Endothelial cell (in vitro differentiated cells): ENCODE data around the gene FBLN5. TPM values are rescaled to one million over a fixed set of nuclear protein-coding genes. Genes with fewer than 3 reads are reported as not detected.

Experiments used
- DNase-seq: peaks from one replicate; pipeline ENCODE4 v3.0.0; 2021; ENCODE audit warnings: low spot score
- H3K27ac Mint-ChIP-seq: one replicate; pipeline ENCODE4 v1.8.0; 2021; ENCODE audit warnings: mixed read lengths, inconsistent platforms; ENCODE audit not compliant: unreplicated experiment
- H3K27me3 Mint-ChIP-seq: one replicate; pipeline ENCODE4 v1.8.0; 2021; ENCODE audit warnings: mild to moderate bottlenecking, moderate library complexity, mixed read lengths, inconsistent platforms; ENCODE audit not compliant: unreplicated experiment
- H3K36me3 Mint-ChIP-seq: one replicate; pipeline ENCODE4 v1.8.0; 2021; ENCODE audit warnings: mild to moderate bottlenecking, low read depth, mixed read lengths, inconsistent platforms; ENCODE audit not compliant: unreplicated experiment
- H3K4me1 Mint-ChIP-seq: one replicate; pipeline ENCODE4 v1.8.0; 2021; ENCODE audit warnings: mild to moderate bottlenecking, mixed read lengths, inconsistent platforms; ENCODE audit not compliant: unreplicated experiment
- H3K4me3 Mint-ChIP-seq: one replicate; pipeline ENCODE4 v1.8.0; 2021; ENCODE audit warnings: mild to moderate bottlenecking, mixed read lengths, inconsistent platforms; ENCODE audit not compliant: unreplicated experiment
- H3K9me3 Mint-ChIP-seq: one replicate; pipeline ENCODE4 v1.8.0; 2021; ENCODE audit warnings: mixed read lengths, inconsistent platforms; ENCODE audit not compliant: unreplicated experiment
- CTCF ChIP-seq: fragments of 200-600 bp; sonication (generic); IDR thresholded peaks from one replicate; pipeline ENCODE4 v1.5.0; 2021; ENCODE audit warnings: antibody characterized with exemption; ENCODE audit not compliant: unreplicated experiment
- total RNA-seq: library from RNA; stranded (reverse); fragmentation: NEBNext Ultra II Directional; extraction: Animal tissue kit (Norgen Biotek cat#: 25700); gene quantifications from one replicate; pipeline ENCODE4 v1.2.1, GENCODE V29; 2021; ENCODE audit not compliant: unreplicated experiment

FBLN5 gene
- total RNA-seq, 1 donor from 2014 or later: 0.26 TPM

GRCh38 chr14:91883753-91884152 lies 63.7 kb downstream of the FBLN5 start:
- H3K4me1 Mint-ChIP-seq: no peaks in the 10 kb centered on the region

GRCh38 chr14:91882776-91883175 lies 64.7 kb downstream of the FBLN5 start:
- H3K27me3 Mint-ChIP-seq: peaks cover 5% of the 10 kb centered on the region
- DNase-seq: no peak
- H3K27ac Mint-ChIP-seq: no peak overlapping the region
- H3K4me3 Mint-ChIP-seq: no peak overlapping the region
- H3K4me1 Mint-ChIP-seq: no peaks in the 10 kb centered on the region
- no peaks in the 10 kb centered on the region for H3K9me3 Mint-ChIP-seq
- no peaks in the 10 kb centered on the region for H3K36me3 Mint-ChIP-seq
- no peak for TF ChIP-seq CTCF

More at GRCh38 chr14:91883753-91884152, 63.7 kb downstream of the FBLN5 start:
- no peak for TF ChIP-seq CTCF
- no peaks in the 10 kb centered on the region for H3K36me3 Mint-ChIP-seq
- H3K27ac Mint-ChIP-seq: no peak overlapping the region
- DNase-seq: no peak
- H3K9me3 Mint-ChIP-seq: no peaks in the 10 kb centered on the region
- H3K27me3 Mint-ChIP-seq: peaks cover 5% of the 10 kb centered on the region
- no peak overlapping the region for H3K4me3 Mint-ChIP-seq

- no peak for TF ChIP-seq CTCF
- no peak for DNase-seq
- no peak overlapping the region for H3K4me3 Mint-ChIP-seq
- no peaks in the 10 kb centered on the region for H3K9me3 Mint-ChIP-seq
- no peaks in the 10 kb centered on the region for H3K36me3 Mint-ChIP-seq
- H3K4me1 Mint-ChIP-seq: no peaks in the 10 kb centered on the region
- no peak overlapping the region for H3K27ac Mint-ChIP-seq
- peaks cover 5% of the 10 kb centered on the region for H3K27me3 Mint-ChIP-seq
These were observed 65.1 kb downstream of the FBLN5 start for GRCh38 chr14:91882369-91882768.

GRCh38 chr14:91879196-91879595 lies 68.3 kb downstream of the FBLN5 start:
- H3K36me3 Mint-ChIP-seq: no peaks in the 10 kb centered on the region
- no peak for DNase-seq
- H3K4me3 Mint-ChIP-seq: no peak overlapping the region
- no peaks in the 10 kb centered on the region for H3K9me3 Mint-ChIP-seq
- TF ChIP-seq CTCF: no peak
- H3K4me1 Mint-ChIP-seq: no peaks in the 10 kb centered on the region
- H3K27me3 Mint-ChIP-seq: peaks cover 5% of the 10 kb centered on the region
- no peak overlapping the region for H3K27ac Mint-ChIP-seq

GRCh38 chr14:91878274-91878673 lies 69.2 kb downstream of the FBLN5 start:
- DNase-seq: no peak
- no peak overlapping the region for H3K4me3 Mint-ChIP-seq
- no peaks in the 10 kb centered on the region for H3K36me3 Mint-ChIP-seq

More at GRCh38 chr14:91878274-91878673, 69.2 kb downstream of the FBLN5 start:
- no peak for TF ChIP-seq CTCF
- Mint-ChIP-seq H3K27ac (no peak overlapping the region), H3K27me3 (peaks cover 5% of the 10 kb centered on the region), H3K4me1 (peaks cover 3% of the 10 kb centered on the region), H3K9me3 (no peaks in the 10 kb centered on the region)
